GM18502 (cell line): Measurements from ENCODE around the gene SYTL3.
"Not testable (repeated sequence)": the region's sequence is repeated elsewhere in the genome, so short reads cannot be mapped to it uniquely, and the experiment has no call there.

ENCODE experiments used
- ATAC-seq: cut with Tn5 transposase; IDR thresholded peaks from one replicate; pipeline ENCODE4 v1.9.1; 2021; ENCODE audit warnings: mild to moderate bottlenecking; ENCODE audit not compliant: unreplicated experiment, poor library complexity

Gene SYTL3

DNA sequence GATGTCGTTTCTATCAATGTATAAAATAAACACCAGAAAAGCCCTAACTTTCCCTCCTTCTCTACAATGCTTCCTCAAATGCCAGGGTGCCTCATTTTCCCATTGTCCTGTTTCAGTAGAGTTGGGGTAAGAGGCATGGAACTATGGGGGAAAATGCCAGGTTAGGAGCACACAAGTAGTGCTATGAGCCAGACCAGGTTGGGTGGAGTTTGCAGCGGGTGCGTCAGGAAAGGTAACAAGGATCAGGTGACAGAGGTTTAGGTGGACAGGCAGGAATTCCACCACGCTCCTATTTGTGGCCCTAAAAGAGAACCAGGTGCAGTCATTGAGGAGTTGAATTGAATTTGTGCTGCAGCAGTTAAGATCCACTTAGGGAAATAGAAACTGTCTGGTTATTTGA, 36.5 kb downstream of the SYTL3 start:
- no peak for ATAC-seq

DNA sequence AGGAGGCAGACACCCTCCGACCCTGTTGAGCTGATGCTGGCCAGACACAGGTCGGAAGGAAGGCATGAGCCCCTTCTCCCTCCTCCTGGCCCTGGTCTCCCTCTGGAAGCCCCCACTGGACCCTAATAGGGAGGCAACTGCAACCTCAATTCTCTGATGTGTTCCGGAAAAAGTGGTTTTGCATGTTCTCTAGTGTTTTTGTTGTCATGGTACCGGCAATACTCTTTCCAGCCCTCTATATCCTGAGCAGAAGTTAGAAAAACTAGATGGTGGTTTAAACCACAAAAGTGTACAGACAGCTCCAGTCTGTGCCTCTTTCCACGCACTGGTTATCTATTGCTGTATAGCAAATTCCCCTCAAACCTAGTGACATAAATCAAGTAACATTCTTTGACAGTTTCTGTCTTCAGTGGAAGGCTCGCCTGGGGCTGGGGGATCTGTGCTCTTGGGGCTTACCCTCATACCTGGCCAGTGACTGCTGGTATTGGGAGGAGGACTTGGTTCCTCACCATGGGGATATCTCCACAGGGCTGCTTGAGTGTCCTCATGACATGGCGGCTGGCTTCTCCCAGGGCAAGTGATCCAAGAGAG, 37.0 kb downstream of the SYTL3 start:
- peak; percentile 86 for ATAC-seq

DNA sequence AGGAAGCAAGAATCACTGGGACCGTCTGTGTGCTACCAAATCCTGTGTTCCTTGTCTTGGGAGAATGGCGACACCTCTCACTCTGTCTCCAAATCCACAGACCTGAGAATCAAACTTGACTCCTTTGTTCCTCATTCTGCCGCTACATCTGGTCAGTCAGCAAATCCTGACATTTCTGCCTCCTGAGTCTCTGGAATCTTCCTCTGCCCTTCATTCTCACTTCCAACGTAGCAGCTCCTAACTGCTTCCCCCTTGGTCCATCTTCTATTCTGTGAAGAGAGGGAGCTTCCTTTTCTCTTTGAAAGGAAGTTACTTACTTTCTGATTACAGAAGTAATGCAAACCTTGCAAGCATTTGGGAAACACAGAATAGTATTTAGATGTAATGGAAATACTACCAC, 37.7 kb downstream of the SYTL3 start:
- ATAC-seq, result no peak

DNA sequence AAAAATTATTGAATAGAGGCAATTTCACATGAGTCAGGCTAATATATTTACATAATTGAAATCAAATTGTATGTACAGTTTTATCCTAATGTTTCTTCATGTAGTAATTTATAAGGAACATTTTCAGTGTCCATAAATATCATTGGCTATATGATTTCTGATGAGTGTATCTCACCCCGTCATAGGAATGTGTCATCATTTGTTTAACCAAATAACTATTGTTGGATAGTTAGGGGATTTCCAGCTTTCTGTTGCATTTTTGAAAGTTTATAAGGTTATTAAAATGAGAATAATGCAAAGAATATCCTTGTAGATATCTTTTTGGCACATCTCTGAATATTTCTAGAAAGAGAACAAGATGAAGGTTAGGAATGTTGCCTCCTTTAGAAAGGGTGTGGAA, 39.0 kb downstream of the SYTL3 start:
- no peak for ATAC-seq

DNA sequence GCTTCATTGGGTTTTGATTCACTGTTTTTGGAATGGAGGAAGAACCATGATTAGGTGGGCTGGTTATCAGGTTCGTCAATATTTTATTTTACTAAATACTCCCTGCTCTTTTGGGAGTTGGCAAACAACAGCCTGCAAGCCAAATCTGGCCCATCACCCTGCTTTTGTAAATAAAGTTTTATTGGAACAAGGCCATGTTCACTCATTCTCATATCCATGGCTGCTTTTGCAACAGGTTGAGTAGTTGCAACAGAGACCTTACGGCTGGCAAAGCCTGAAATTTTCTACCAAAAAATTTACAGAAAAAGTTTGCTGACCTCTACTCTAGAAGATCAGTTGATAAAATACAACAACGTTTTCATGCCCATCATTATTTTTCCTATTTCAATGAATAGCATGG, 45.1 kb downstream of the SYTL3 start:
- no peak for ATAC-seq

DNA sequence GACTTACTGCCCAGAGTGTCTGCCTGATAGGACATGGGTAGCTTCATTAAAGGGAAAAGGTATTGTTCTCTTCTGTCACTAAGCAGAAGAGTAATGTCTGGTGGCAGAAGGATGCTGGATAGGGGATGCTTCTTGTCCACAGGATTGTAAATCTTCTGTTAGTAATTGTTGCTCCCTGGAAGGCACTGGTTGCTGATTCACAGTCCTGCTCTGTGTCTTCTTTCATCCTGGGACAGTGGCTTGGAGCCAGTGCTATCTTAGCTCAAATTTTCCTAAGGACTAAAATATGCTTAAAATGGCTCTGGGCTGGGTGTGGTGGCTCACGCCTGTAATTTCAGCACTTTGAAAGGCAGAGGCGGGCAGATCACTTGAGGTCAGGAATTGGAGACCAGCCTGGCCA, 48.0 kb downstream of the SYTL3 start:
- ATAC-seq, result no peak

DNA sequence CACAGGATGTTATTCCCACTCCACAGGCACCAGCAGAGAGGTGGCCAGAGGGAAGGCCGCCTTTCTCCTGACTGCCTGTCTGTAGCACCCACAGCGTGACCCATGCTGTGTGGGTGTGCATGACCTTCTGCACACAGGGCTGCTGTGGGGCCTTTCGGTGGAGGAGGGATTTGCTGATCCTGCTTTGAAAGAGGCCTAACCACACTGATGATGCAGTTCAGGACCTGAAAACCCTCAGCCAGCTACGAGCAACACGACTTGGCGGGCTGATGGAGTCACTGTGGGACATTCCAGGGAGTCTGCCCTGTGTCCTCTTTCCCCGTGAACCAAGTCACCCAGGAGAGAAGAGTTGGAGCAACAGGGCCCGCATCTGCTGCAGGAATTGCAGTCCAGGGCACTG, 49.1 kb downstream of the SYTL3 start:
- no peak for ATAC-seq

DNA sequence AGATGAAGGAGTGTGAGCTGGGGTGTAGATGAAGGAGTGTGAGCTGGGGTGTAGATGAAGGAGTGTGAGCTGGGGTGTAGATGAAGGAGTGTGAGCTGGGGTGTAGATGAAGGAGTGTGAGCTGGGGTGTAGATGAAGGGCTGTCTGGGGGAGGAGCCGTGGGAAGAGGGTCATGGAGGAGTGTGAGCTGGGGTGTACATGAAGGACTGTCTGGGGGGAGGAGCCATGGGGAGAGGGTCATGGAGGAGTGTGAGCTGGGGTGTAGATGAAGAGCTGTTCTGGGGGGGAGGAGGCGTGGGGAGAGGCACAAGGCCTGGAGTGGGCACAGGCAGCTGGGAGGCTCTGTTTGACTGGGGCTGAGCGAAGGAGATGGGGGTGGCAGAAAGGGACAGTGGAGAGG, 51.4 kb downstream of the SYTL3 start:
- ATAC-seq, result not testable (repeated sequence)

DNA sequence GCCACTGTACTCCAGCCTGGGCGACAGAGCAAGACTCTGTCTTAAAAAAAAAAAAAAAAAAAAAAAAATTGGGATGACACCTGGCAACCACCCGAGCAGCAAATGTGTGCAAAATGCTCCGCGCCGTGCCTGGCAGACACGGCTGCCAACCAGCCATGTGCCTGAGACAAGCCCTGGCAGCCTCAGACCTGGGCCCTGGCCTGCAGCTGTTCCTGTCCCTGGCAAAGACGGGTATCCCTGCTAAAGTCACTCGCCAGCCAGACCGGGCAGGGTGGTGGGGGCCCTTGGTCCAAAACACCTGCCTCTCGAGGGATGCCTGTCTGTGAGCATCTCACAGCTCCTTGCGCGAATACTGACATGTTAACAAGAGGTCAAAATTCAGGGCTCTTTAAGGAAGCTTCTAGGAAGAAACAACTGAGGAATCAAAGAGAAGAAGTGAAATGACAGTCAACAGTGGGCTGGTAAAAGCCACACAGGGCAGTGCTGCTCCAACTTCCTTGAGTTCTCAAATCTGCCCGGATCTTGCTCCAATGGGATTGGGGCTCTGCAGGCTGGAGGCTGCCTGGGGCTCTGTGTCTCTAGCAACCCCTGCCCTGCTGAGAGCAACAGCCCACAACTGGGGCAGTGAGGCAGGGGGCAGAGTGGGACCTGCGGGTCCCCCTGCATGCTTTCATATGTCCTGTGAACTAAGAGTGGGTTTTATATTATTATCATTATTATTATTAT, 53.4 kb downstream of the SYTL3 start:
- no peak for ATAC-seq

DNA sequence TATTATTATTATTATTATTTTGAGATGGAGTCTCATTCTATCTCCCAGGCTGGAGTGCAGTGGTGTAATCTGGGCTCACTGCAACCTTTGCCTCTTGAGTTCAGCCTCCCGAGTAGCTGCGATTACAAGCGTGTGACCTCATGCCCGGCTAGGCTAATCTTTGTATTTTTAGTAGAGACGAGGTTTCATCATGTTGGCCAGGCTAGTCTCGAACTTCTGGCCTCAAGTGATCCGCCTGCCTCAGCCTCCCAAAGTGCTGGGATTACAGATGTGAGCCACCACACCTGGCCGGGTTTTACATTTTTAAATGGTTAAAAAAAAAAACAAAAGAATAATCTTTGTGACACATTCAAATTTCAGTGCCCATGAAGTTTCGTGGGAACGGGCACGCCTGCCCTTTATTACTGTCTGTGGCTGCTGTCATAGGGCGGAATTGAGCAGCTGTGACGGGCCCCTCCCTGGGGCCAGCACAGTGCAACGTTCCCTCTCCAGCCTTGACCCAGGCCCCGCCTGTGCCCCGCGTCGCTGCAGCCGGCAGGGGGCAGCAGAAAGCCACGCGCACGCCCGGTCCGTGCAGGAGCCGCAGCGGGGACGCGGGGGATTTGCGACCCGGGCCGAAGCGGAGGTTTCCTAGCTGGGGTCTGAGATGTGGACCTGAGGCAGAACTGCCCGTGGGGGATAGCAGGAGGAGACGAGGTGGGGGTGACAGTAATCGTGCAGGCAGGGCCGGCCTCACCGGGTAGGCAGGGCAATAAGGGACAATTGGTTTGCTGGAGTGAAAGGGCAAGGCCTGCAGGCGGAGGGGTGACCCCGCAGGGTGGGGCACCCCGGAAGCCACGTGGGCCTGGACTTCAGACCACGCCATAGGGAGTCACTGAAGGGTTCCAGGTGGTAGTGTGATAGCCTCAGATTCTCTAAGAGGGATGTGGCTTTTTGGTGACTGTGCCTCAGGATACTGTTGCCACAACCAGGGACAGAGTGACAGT, 54.3 kb downstream of the SYTL3 start:
- ATAC-seq, result peak; percentile 96

DNA sequence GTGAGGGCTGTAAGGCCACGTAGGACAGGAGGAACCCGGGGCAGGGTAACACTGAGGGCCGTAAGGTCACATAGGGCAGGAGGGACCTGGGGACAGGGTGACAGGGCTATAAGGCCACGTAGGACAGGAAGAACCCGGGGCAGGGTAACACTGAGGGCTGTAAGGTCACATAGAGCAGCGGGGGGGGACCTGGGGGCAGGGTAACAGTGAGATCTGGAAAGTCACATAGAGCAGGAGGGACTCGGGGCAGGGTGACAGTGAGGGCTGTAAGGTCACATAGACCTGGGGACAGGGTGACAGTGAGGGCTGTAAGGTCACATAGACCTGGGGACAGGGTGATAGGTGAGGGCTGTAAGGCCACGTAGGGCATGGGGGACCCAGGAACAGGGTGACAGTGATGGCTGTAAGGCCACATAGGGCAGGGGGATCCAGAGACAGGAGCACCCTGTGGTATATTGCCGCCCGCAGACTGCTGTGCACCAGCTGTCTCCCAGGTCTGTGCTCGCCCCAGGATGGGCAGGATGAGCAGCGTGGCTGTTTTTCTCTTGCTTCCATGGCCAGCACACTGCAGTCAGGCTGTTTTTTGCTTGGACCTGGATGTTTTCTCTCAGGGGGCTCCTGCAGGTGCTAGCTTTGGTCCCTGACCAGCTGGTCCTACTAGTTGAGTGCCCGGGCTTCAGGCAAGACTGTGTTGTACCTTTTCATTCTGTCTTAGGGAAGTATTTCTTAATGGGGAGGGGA, 55.7 kb downstream of the SYTL3 start:
- ATAC-seq, result no peak

DNA sequence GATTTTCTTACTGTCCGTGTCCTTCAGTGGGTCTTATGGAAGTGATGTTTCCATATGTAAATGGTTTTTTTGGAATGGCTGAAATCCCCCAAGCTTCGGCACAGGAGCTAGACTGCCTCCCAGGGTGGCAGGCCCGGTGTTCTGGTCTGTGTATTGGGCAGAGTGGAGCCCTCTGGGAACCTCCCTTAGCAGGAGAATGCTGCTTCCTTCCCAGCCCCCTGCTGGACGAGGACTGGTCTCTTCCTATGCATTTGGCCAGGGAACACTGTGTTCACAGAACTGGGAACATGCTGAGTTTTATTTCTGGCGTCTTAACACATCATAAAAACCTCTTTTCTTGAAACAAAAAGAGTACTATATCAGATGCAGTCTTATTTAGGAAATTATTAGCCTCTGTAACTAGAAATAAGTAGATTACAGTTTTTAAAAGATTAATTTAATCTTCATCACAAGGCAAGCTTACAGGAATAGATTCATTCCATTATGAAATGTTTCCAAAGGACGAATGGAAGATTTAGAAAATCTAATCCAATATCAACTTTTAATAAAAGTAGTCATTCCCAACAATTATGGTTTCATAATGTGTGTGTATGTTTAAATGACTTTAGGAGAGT, 56.6 kb downstream of the SYTL3 start:
- ATAC-seq, result no peak

DNA sequence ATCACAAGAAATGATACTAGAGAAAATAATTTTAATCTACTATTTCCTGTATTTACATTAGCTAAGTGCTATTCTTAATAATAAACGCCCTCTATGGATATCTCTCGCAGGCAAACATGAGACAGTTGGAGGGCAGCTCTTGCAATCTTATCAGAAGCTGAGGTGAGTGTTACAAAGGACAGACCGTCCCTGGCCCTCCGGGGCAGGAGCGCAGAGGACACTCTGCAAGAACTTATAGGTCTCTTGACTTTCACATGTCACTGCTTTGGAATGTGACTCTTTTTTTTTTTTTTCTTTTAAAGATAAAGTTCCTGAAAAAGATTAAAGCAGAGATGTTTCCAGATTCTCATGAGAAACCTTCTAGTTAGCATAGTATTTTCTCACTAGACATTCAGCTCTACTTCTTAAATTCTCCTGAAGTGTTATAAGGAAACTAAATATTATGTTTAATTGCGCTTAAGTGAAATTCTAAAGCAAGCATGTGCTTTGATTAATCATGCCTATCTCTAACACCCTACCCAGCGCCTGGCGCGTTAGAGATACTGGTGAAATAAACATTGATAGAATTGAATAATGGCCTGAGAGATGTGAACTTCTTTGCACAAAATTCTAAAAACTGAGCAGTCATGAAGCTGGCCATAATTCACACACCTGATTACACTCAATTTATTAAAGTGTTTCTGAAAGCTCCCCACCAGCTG, 57.4 kb downstream of the SYTL3 start:
- ATAC-seq, result no peak

DNA sequence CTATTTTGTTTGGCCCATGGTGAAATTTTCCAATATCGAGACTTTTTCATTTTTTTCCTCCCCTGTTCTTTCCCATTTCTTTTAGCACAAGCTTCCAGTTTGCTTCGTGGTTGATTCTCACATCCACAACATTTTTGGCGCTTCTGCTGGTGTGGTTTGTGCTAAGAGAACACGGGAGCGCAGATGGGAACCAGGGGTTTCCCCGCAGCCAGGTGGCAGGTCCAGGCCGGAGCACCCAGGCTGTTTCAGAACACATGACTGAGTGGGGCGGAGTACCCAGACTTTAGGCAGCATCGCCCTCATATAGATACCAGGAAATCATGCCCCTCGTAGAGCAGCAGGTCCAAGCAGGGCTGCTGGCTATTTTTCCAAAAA, 58.0 kb downstream of the SYTL3 start:
- ATAC-seq, result no peak

DNA sequence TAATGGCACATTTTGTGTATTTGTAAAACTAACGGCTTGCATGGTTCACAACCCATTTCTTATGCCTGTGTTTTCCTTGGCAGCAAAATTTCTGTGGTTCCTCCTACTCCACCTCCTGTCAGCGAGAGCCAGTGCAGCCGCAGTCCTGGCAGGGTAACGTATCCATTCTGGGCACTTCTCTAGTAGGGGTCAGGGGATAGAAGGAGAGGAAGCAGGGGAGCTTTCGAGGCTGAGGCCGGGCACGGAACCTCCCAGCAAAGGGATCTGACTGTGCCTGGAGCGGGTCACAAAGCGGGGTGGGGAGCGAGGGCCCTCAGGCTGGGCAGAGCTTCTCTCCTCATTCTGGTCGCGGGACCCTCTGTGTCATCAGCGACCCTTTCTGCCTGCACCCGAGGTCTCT, 58.4 kb downstream of the SYTL3 start:
- ATAC-seq, result no peak

DNA sequence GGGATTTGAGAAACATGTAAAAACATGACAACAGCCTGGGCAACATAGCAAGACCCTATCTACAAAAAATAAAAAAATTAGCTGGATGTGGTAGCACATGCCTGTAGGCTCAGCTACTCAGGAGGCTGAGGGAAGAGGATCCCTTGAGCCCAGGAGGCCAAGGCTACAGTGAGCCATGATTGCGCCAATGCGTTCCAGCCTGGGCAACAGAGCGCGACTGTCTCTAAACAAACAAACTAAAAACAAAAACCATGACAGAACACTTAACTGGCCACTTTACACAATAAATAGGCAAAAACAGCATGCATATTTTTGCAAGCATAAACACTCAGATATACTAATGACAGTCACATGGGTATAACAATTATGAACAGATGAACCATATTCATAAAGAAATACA, 60.0 kb downstream of the SYTL3 start:
- ATAC-seq, result no peak

DNA sequence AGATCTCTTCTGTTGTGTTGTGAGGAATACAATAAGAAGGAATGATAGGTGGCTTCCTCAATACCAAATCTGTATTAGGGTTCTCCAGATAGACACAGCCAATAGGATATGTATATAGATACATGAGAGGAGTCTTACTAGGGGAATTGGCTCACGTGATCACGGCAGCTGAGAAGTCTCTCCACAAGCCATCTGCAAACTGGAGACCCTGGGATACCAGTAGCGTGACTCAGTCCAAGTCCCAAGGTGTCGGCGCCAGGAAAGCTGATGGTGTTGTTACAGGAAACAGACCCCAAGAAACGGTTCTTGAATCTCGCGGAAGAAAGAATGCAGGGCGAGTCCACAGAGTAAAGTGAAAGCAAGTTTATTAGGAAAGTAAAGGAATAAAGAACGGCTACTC, 61.4 kb downstream of the SYTL3 start:
- no peak for ATAC-seq

DNA sequence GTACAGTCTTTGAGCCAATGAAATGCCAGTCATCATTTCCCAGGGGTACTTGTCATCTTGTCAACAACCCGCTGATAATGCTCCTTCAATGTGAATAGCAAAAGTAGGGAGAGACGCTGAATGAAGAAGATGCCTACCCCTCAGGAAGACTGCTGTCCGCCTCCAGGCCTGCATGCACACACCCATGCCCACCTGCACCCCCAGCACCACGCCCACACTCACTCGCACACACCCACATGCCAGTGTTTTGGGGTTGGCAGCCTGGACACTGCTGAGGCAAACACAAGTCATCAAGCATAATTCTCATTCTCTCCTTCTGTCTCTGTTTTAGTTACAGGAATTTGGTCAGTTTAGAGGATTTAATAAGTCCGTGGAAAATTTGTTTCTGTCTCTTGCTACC, 63.6 kb downstream of the SYTL3 start:
- no peak for ATAC-seq

DNA sequence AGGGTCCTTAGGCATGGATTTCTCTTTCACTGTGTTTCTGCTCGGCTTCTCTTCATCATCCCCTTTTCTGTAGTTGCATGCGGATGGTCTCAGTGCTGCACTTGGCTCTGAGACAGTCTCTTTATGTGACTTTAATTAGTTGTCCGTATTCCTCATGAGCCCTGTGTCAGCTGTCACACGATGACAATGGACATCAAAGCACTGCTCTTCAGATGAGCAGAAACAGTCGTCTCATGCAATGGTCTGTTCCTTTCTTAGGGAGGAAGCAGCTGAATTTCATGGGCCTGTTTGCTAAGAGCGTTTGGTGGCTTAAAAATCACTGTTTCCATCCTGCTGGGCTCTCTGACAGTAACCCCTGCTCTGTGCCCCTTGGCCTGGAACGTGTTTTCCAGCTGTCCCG, 64.9 kb downstream of the SYTL3 start:
- ATAC-seq, result no peak
